Measurements from ENCODE around the gene HSD17B4. TPM values are rescaled to one million over a fixed set of nuclear protein-coding genes. Genes with fewer than 3 reads are reported as not detected.
A peak's percentile ranks its signal among the peaks of the same experiment; 100 is the strongest.

The HSD17B4 gene
- total and polyA plus RNA-seq, 2 of the 13 experiments (the other 11 are each of a cell fraction or from before 2014, with no cell fraction given) = 178 to 399 TPM

DNA sequence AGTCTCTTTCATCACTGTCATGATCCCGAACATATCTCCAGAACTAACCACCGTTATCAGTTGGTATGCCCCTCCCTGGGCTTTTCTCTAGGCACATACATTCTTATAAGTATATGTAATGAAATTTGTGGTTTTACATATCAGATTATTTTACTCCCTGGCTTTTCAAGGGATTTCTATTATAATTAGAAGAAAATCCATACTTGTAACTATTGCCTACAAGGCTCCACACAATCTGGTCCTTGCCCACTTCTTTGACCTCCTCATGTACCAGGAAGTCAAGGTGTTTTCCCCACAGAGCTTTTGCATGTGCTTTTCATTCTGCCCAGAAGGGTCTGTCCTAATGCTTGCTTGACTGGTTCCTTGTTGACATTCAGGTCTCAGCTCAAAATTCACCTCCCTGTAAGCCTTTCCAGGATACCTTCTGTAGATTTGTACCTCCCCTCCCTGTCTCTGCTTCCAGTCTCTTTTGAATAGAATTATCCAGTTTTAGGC, 33.6 kb upstream of the HSD17B4 start:
- Histone ChIP-seq H3K4me3 (replicated peaks in 1 of 3; ENCODE audit: insufficient read depth in 1 of 3, low read depth in 2 of 3, low read length in 3 of 3) (no peak overlapping the region), H3K27ac (ENCODE audit: extremely low read length, insufficient read depth, low read length) (no peak overlapping the region), H3K27me3 (ENCODE audit: control insufficient read depth in 1 of 2, insufficient read depth in 2 of 2, low read length in 2 of 2) (no peaks in the 10 kb centered on the region; a peak in 1 of 5 replicates), H3K36me3 (replicated peaks in 1 of 2; ENCODE audit: control insufficient read depth in 1 of 2, insufficient read depth in 2 of 2, low read length in 2 of 2) (no peaks in the 10 kb centered on the region), H3K4me2 (ENCODE audit: low read depth, low read length) (no peak overlapping the region), H3K9ac (ENCODE audit: insufficient read depth, low read depth, low read length) (no peak overlapping the region), H3K4me1 (ENCODE audit: insufficient read depth, low read length) (peaks cover 7% of the 10 kb centered on the region), H4K20me1 (ENCODE audit: insufficient read depth, low read length) (no peaks in the 10 kb centered on the region), H3K9me3 (ENCODE audit: low read length) (no peaks in the 10 kb centered on the region), H2AFZ (ENCODE audit: low read length) (no peak overlapping the region), H3K79me2 (ENCODE audit: insufficient read depth, low read length) (no peaks in the 10 kb centered on the region)
- 1% methylated on average over 2 of the region's 2 CpGs for WGBS (ENCODE audit: low lambda C conversion rate)
- ChIA-PET CTCF (ENCODE audit: low intra/inter-chr PET ratio, low total read pairs) (no interaction called here), POLR2A (no interaction called here)
- FAIRE-seq = no peak
- no TSS peak for BruUV-seq (replicated peaks)
- TF ChIP-seq, protein P1, sequence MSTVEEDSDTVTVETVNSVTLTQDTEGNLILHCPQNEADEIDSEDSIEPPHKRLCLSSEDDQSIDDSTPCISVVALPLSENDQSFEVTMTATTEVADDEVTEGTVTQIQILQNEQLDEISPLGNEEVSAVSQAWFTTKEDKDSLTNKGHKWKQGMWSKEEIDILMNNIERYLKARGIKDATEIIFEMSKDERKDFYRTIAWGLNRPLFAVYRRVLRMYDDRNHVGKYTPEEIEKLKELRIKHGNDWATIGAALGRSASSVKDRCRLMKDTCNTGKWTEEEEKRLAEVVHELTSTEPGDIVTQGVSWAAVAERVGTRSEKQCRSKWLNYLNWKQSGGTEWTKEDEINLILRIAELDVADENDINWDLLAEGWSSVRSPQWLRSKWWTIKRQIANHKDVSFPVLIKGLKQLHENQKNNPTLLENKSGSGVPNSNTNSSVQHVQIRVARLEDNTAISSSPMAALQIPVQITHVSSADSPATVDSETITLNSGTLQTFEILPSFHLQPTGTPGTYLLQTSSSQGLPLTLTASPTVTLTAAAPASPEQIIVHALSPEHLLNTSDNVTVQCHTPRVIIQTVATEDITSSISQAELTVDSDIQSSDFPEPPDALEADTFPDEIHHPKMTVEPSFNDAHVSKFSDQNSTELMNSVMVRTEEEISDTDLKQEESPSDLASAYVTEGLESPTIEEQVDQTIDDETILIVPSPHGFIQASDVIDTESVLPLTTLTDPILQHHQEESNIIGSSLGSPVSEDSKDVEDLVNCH (CRISPR knock-in tag; IDR thresholded peaks at IDR 0.05) = no peak
- TF ChIP-seq RAD51 (IDR thresholded peaks at IDR 0.05; ENCODE audit: borderline replicate concordance) (no peak), HOXA9 (CRISPR knock-in tag; IDR thresholded peaks at IDR 0.05; ENCODE audit: borderline replicate concordance) (no peak)
- DNase-seq (ENCODE audit: low spot score) = no peak
- ATAC-seq = peak; percentile 43; the same call in 2 of the 3 replicates
- in situ Hi-C loops (cut with HindIII; ENCODE audit: extremely low pct_ligation_motif_present, low pct_unique_long_range_greater_than_20kb) = loop anchor here (10.0 kb wide), 2 partner anchors 394 to 434 kb away; partner anchors contain the start of gene DTWD2
- intact Hi-C loops (cut with micrococcal nuclease; ENCODE audit: unreplicated experiment) = no loop called here

DNA sequence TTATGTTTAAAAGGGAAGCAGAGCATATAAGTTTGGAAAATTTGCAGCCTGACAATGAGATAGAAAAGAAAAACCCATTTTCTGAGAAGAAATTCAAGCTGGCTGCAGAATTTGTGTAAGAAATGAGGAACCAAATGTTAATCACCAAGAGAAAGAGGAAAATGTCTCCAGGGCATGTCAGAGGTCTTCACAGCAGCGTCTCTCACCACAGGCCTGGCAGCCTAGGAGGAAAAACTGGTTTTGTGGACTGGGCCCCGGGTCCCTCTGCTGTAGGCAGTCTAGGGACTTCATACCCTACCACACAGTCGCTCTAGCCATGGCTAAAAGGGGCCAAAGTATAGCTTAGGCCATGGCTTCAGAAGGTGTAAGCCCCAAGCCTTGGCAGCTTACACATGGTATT, 32.1 kb upstream of the HSD17B4 start:
- Histone ChIP-seq H3K9me3 (ENCODE audit: low read length) (no peaks in the 10 kb centered on the region), H3K4me3 (replicated peaks in 1 of 3; ENCODE audit: insufficient read depth in 1 of 3, low read depth in 2 of 3, low read length in 3 of 3) (no peak overlapping the region), H3K79me2 (ENCODE audit: insufficient read depth, low read length) (no peaks in the 10 kb centered on the region), H3K9ac (ENCODE audit: insufficient read depth, low read depth, low read length) (no peak overlapping the region), H3K4me1 (ENCODE audit: insufficient read depth, low read length) (peaks cover 7% of the 10 kb centered on the region), H3K36me3 (replicated peaks in 1 of 2; ENCODE audit: control insufficient read depth in 1 of 2, insufficient read depth in 2 of 2, low read length in 2 of 2) (no peaks in the 10 kb centered on the region), H4K20me1 (ENCODE audit: insufficient read depth, low read length) (no peaks in the 10 kb centered on the region), H3K4me2 (ENCODE audit: low read depth, low read length) (no peak overlapping the region), H3K27ac (ENCODE audit: extremely low read length, insufficient read depth, low read length) (no peak overlapping the region), H2AFZ (ENCODE audit: low read length) (no peak overlapping the region), H3K27me3 (ENCODE audit: control insufficient read depth in 1 of 2, insufficient read depth in 2 of 2, low read length in 2 of 2) (peaks cover 0 to 3% of the 10 kb centered on the region in 2 experiments; a peak in 2 of 5 replicates)
- BruUV-seq (replicated peaks) = no TSS peak
- ATAC-seq (no peak; the same call in 2 of the 3 replicates), DNase-seq (ENCODE audit: low spot score) (no peak), FAIRE-seq (no peak)
- ChIA-PET CTCF (ENCODE audit: low intra/inter-chr PET ratio, low total read pairs) (no interaction called here), POLR2A (no interaction called here)
- 38% methylated on average over 1 of the region's 3 CpGs for WGBS (ENCODE audit: low lambda C conversion rate)
- in situ Hi-C loops (cut with HindIII; ENCODE audit: extremely low pct_ligation_motif_present, low pct_unique_long_range_greater_than_20kb) = no loop called here
- intact Hi-C loops (cut with micrococcal nuclease; ENCODE audit: unreplicated experiment) = no loop called here
- TF ChIP-seq MATR3 (CRISPR knock-in tag; IDR thresholded peaks at IDR 0.05) = no peak
- TF ChIP-seq THYN1 (CRISPR knock-in tag; IDR thresholded peaks at IDR 0.05; ENCODE audit: borderline replicate concordance, low read depth) = no peak
- TF ChIP-seq, protein P2, sequence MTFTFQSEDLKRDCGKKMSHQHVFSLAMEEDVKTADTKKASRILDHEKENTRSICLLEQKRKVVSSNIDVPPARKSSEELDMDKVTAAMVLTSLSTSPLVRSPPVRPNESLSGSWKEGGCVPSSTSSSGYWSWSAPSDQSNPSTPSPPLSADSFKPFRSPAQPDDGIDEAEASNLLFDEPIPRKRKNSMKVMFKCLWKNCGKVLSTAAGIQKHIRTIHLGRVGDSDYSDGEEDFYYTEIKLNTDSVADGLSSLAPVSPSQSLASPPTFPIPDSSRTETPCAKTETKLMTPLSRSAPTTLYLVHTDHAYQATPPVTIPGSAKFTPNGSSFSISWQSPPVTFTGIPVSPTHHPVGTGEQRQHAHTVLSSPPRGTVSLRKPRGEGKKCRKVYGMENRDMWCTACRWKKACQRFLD (CRISPR knock-in tag; IDR thresholded peaks at IDR 0.05; ENCODE audit: borderline replicate concordance) = no peak
- TF ChIP-seq ZNF3 (CRISPR knock-in tag; IDR thresholded peaks at IDR 0.05) = no peak
- TF ChIP-seq, protein P3, sequence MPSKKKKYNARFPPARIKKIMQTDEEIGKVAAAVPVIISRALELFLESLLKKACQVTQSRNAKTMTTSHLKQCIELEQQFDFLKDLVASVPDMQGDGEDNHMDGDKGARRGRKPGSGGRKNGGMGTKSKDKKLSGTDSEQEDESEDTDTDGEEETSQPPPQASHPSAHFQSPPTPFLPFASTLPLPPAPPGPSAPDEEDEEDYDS (CRISPR knock-in tag; IDR thresholded peaks at IDR 0.05) = no peak
- TF ChIP-seq ZFP90 (CRISPR knock-in tag; IDR thresholded peaks at IDR 0.05; ENCODE audit: borderline replicate concordance) = no peak
